ENCODE measurements around the gene KIAA2012.
A peak's percentile ranks its signal among the peaks of the same experiment; 100 is the strongest.

KIAA2012 gene

DNA sequence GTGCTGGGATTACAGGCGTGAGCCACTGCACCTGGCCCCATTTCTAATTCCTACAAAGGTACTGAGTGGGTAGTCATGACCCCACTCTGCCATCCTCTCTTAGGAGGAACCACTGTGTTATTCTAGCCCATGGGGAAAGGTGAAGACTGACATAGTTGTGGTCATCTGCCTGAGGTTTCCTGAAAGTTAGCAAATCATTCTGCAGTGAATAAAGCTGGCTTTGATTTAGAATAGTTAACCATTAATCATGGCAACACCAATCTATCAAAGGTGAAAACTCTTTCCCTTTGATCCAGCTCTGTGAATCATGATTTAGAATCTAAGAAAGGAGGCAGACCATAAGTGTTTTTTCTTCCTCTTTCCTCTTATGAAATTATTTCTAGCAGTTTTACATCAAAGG lies 114.5 kb downstream of the KIAA2012 start:
- DNase-seq (ENCODE audit: low read depth in 2 of 2) = no peak
- TF ChIP-seq, protein P1, sequence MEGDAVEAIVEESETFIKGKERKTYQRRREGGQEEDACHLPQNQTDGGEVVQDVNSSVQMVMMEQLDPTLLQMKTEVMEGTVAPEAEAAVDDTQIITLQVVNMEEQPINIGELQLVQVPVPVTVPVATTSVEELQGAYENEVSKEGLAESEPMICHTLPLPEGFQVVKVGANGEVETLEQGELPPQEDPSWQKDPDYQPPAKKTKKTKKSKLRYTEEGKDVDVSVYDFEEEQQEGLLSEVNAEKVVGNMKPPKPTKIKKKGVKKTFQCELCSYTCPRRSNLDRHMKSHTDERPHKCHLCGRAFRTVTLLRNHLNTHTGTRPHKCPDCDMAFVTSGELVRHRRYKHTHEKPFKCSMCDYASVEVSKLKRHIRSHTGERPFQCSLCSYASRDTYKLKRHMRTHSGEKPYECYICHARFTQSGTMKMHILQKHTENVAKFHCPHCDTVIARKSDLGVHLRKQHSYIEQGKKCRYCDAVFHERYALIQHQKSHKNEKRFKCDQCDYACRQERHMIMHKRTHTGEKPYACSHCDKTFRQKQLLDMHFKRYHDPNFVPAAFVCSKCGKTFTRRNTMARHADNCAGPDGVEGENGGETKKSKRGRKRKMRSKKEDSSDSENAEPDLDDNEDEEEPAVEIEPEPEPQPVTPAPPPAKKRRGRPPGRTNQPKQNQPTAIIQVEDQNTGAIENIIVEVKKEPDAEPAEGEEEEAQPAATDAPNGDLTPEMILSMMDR (IDR thresholded peaks at IDR 0.05; ENCODE audit: low read depth, low read length) = no peak
- no peak overlapping the region for H3K4me3 ChIP-seq (replicated peaks in 1 of 2; ENCODE audit: low read depth in 2 of 2, low read length in 2 of 2)

- H3K4me3 ChIP-seq (replicated peaks in 1 of 2; ENCODE audit: low read depth in 2 of 2, low read length in 2 of 2) = no peak overlapping the region
- DNase-seq (ENCODE audit: low read depth in 2 of 2) = no peak
- TF ChIP-seq, protein P1 (IDR thresholded peaks at IDR 0.05; ENCODE audit: low read depth, low read length) = no peak
These were observed 120.2 kb downstream of the KIAA2012 start for GRCh38 chr2:202193305-202193704.

GRCh38 chr2:202193881-202194353 lies 120.9 kb downstream of the KIAA2012 start:
- TF ChIP-seq, protein P1 (IDR thresholded peaks at IDR 0.05; ENCODE audit: low read depth, low read length) = no peak

GRCh38 chr2:202194418-202194817 lies 121.4 kb downstream of the KIAA2012 start:
- H3K4me3 ChIP-seq (replicated peaks in 1 of 2; ENCODE audit: low read depth in 2 of 2, low read length in 2 of 2) = no peak overlapping the region
- no peak for DNase-seq (ENCODE audit: low read depth in 2 of 2)
- TF ChIP-seq, protein P1 (IDR thresholded peaks at IDR 0.05; ENCODE audit: low read depth, low read length) = no peak

More at GRCh38 chr2:202193881-202194353, 120.9 kb downstream of the KIAA2012 start:
- no peak overlapping the region for H3K4me3 ChIP-seq (replicated peaks in 1 of 2; ENCODE audit: low read depth in 2 of 2, low read length in 2 of 2)
- DNase-seq (ENCODE audit: low read depth in 2 of 2) = peak in 1 of 2 donors; percentile 6

- TF ChIP-seq, protein P1 (IDR thresholded peaks at IDR 0.05; ENCODE audit: low read depth, low read length) = no peak
- no peak for DNase-seq (ENCODE audit: low read depth in 2 of 2)
- H3K4me3 ChIP-seq (replicated peaks in 1 of 2; ENCODE audit: low read depth in 2 of 2, low read length in 2 of 2) = no peak overlapping the region
These were observed 123.7 kb downstream of the KIAA2012 start for GRCh38 chr2:202196727-202197126.

- DNase-seq (ENCODE audit: low read depth in 2 of 2) = no peak
- H3K4me3 ChIP-seq (replicated peaks in 1 of 2; ENCODE audit: low read depth in 2 of 2, low read length in 2 of 2) = no peak overlapping the region
- TF ChIP-seq, protein P1 (IDR thresholded peaks at IDR 0.05; ENCODE audit: low read depth, low read length) = no peak
These were observed 128.4 kb downstream of the KIAA2012 start for GRCh38 chr2:202201220-202202160.

Measured in cardiac fibroblast (primary cell).